T-helper 2 cell treated with Interferon-gamma antibody and Interleukin-4, amounts not matched to agents 5 μg/mL and 100 μg/mL, for 36 hours (primary cell): ENCODE measurements around the gene NAV2.
"Not testable (repeated sequence)": the region's sequence is repeated elsewhere in the genome, so short reads cannot be mapped to it uniquely, and the experiment has no call there.

Experiments
- DNase-seq: peaks from one replicate; pipeline ENCODE4 v3.0.0; 2021; ENCODE audit warnings: low spot score
- H3K27ac Mint-ChIP-seq: one replicate; pipeline ENCODE4 v1.8.0; 2021; ENCODE audit warnings: mild to moderate bottlenecking, mixed read lengths
- H3K27me3 Mint-ChIP-seq: one replicate; pipeline ENCODE4 v1.8.0; 2021; ENCODE audit warnings: low read depth, mixed read lengths
- H3K36me3 Mint-ChIP-seq: one replicate; pipeline ENCODE4 v1.8.0; 2021; ENCODE audit warnings: low read depth, mixed read lengths
- H3K4me1 Mint-ChIP-seq: one replicate; pipeline ENCODE4 v1.8.0; 2021; ENCODE audit warnings: low read depth, mixed read lengths
- H3K4me3 Mint-ChIP-seq: one replicate; pipeline ENCODE4 v1.8.0; 2022; ENCODE audit warnings: mild to moderate bottlenecking, moderate library complexity, mixed read lengths
- H3K9me3 Mint-ChIP-seq: one replicate; pipeline ENCODE4 v1.8.0; 2021; ENCODE audit warnings: mixed read lengths

NAV2 gene

GRCh38 chr11:20117291-20117690 lies 404.7 kb downstream of the NAV2 start:
- no peaks in the 10 kb centered on the region for H3K9me3 Mint-ChIP-seq
- H3K4me3 Mint-ChIP-seq, result no peak overlapping the region
- no peak overlapping the region for H3K27ac Mint-ChIP-seq
- no peak for DNase-seq
- H3K4me1 Mint-ChIP-seq, result no peaks in the 10 kb centered on the region
- H3K36me3 Mint-ChIP-seq, result no peaks in the 10 kb centered on the region
- peaks cover 6% of the 10 kb centered on the region for H3K27me3 Mint-ChIP-seq

GRCh38 chr11:20118209-20118608 lies 405.6 kb downstream of the NAV2 start:
- Mint-ChIP-seq H3K27ac (no peak overlapping the region), H3K4me1 (no peaks in the 10 kb centered on the region), H3K36me3 (no peaks in the 10 kb centered on the region), H3K9me3 (no peaks in the 10 kb centered on the region), H3K4me3 (no peak overlapping the region), H3K27me3 (peaks cover 6% of the 10 kb centered on the region)
- DNase-seq, result no peak

- Mint-ChIP-seq H3K4me3 (no peak overlapping the region), H3K27ac (no peak overlapping the region), H3K9me3 (no peaks in the 10 kb centered on the region), H3K27me3 (peaks cover 6% of the 10 kb centered on the region), H3K4me1 (no peaks in the 10 kb centered on the region), H3K36me3 (no peaks in the 10 kb centered on the region)
- DNase-seq, result no peak
These were observed 406.7 kb downstream of the NAV2 start for GRCh38 chr11:20119315-20119714.

- no peak overlapping the region for H3K27ac Mint-ChIP-seq
- H3K36me3 Mint-ChIP-seq, result no peaks in the 10 kb centered on the region
- H3K4me1 Mint-ChIP-seq, result no peaks in the 10 kb centered on the region
- peaks cover 6% of the 10 kb centered on the region for H3K27me3 Mint-ChIP-seq
- DNase-seq, result no peak
- H3K9me3 Mint-ChIP-seq, result no peaks in the 10 kb centered on the region
- no peak overlapping the region for H3K4me3 Mint-ChIP-seq
These were observed 407.7 kb downstream of the NAV2 start for GRCh38 chr11:20120134-20120925.

GRCh38 chr11:20122131-20122530 lies 409.5 kb downstream of the NAV2 start:
- H3K4me1 Mint-ChIP-seq, result no peaks in the 10 kb centered on the region
- H3K36me3 Mint-ChIP-seq, result no peaks in the 10 kb centered on the region
- H3K27me3 Mint-ChIP-seq, result peaks cover 6% of the 10 kb centered on the region
- H3K27ac Mint-ChIP-seq, result no peak overlapping the region
- H3K9me3 Mint-ChIP-seq, result no peaks in the 10 kb centered on the region
- H3K4me3 Mint-ChIP-seq, result no peak overlapping the region
- no peak for DNase-seq

- Mint-ChIP-seq H3K4me1 (no peaks in the 10 kb centered on the region), H3K27ac (no peak overlapping the region), H3K27me3 (peaks cover 8% of the 10 kb centered on the region), H3K36me3 (no peaks in the 10 kb centered on the region), H3K4me3 (no peak overlapping the region), H3K9me3 (no peaks in the 10 kb centered on the region)
- no peak for DNase-seq
These were observed 413.3 kb downstream of the NAV2 start for GRCh38 chr11:20125927-20126326.

- H3K4me1 Mint-ChIP-seq, result peaks cover 3% of the 10 kb centered on the region
- DNase-seq, result no peak
- H3K9me3 Mint-ChIP-seq, result no peaks in the 10 kb centered on the region
- no peak overlapping the region for H3K4me3 Mint-ChIP-seq
- peaks cover 14% of the 10 kb centered on the region for H3K27me3 Mint-ChIP-seq
- H3K36me3 Mint-ChIP-seq, result no peaks in the 10 kb centered on the region
- no peak overlapping the region for H3K27ac Mint-ChIP-seq
These were observed 414.1 kb downstream of the NAV2 start for GRCh38 chr11:20126724-20127123.

GRCh38 chr11:20127671-20128527 lies 415.3 kb downstream of the NAV2 start:
- Mint-ChIP-seq H3K9me3 (no peaks in the 10 kb centered on the region), H3K4me1 (peaks cover 8% of the 10 kb centered on the region), H3K36me3 (no peaks in the 10 kb centered on the region), H3K27ac (no peak overlapping the region), H3K27me3 (peaks cover 24% of the 10 kb centered on the region), H3K4me3 (no peak overlapping the region)
- peak; percentile 39 for DNase-seq

- not testable (repeated sequence) for H3K36me3 Mint-ChIP-seq, H3K9me3 Mint-ChIP-seq, DNase-seq, H3K4me3 Mint-ChIP-seq, H3K27ac Mint-ChIP-seq, H3K4me1 Mint-ChIP-seq
- H3K27me3 Mint-ChIP-seq, result peaks cover 24% of the 10 kb centered on the region
These were observed 415.8 kb downstream of the NAV2 start for GRCh38 chr11:20128528-20128825.

GRCh38 chr11:20129665-20130064 lies 417.0 kb downstream of the NAV2 start:
- H3K36me3 Mint-ChIP-seq, result no peaks in the 10 kb centered on the region
- no peak overlapping the region for H3K27ac Mint-ChIP-seq
- H3K9me3 Mint-ChIP-seq, result no peaks in the 10 kb centered on the region
- peaks cover 8% of the 10 kb centered on the region for H3K4me1 Mint-ChIP-seq
- H3K27me3 Mint-ChIP-seq, result peaks cover 30% of the 10 kb centered on the region
- H3K4me3 Mint-ChIP-seq, result no peak overlapping the region
- no peak for DNase-seq

GRCh38 chr11:20131788-20132666 lies 419.4 kb downstream of the NAV2 start:
- no peaks in the 10 kb centered on the region for H3K9me3 Mint-ChIP-seq
- peaks cover 30% of the 10 kb centered on the region for H3K27me3 Mint-ChIP-seq
- peak; percentile 22 for DNase-seq
- no peaks in the 10 kb centered on the region for H3K36me3 Mint-ChIP-seq
- no peak overlapping the region for H3K27ac Mint-ChIP-seq
- peak overlapping the region; percentile 76 for H3K4me3 Mint-ChIP-seq
- H3K4me1 Mint-ChIP-seq, result peaks cover 8% of the 10 kb centered on the region

- peak overlapping the region; percentile 76 for H3K4me3 Mint-ChIP-seq
- no peaks in the 10 kb centered on the region for H3K36me3 Mint-ChIP-seq
- H3K27me3 Mint-ChIP-seq, result peaks cover 30% of the 10 kb centered on the region
- no peak for DNase-seq
- no peaks in the 10 kb centered on the region for H3K9me3 Mint-ChIP-seq
- no peak overlapping the region for H3K27ac Mint-ChIP-seq
- peaks cover 8% of the 10 kb centered on the region for H3K4me1 Mint-ChIP-seq
These were observed 420.0 kb downstream of the NAV2 start for GRCh38 chr11:20132667-20133039.

- no peaks in the 10 kb centered on the region for H3K9me3 Mint-ChIP-seq
- no peak for DNase-seq
- H3K27me3 Mint-ChIP-seq, result peaks cover 32% of the 10 kb centered on the region
- peaks cover 8% of the 10 kb centered on the region for H3K4me1 Mint-ChIP-seq
- H3K4me3 Mint-ChIP-seq, result no peak overlapping the region
- no peaks in the 10 kb centered on the region for H3K36me3 Mint-ChIP-seq
- H3K27ac Mint-ChIP-seq, result no peak overlapping the region
These were observed 422.5 kb downstream of the NAV2 start for GRCh38 chr11:20134991-20135736.
